GM18861 (cell line): ENCODE data around the gene IFIT3.
A peak's percentile ranks its signal among the peaks of the same experiment; 100 is the strongest.

ENCODE experiments used
- ATAC-seq: cut with Tn5 transposase; IDR thresholded peaks from one replicate; pipeline ENCODE4 v1.9.1; 2021; ENCODE audit not compliant: unreplicated experiment

The IFIT3 gene

DNA sequence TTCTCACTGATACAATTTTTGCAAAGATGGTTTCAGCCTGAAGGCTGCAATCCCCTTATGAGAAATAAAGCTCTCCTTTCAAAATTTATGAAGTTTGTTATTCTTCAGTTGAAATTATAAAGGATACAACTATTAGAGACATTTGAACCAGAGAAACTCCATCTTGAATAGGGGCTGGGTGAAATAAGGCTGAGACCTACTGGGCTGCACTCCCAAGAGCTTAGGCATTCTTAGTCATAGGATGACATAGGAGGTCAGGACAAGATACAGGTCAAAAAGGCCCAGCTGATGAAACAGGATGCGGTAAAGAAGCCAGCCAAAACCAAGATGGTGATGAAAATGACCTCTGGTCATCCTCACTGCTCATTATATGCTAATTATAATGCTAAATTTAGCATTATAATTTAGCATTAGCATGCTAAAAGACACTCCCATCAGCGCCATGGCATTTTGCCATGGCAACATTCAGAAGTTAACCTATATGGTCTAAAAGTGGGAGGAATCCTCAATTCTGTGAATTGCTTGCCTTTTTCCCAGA lies 27.7 kb downstream of the IFIT3 start:
- ATAC-seq = no peak

DNA sequence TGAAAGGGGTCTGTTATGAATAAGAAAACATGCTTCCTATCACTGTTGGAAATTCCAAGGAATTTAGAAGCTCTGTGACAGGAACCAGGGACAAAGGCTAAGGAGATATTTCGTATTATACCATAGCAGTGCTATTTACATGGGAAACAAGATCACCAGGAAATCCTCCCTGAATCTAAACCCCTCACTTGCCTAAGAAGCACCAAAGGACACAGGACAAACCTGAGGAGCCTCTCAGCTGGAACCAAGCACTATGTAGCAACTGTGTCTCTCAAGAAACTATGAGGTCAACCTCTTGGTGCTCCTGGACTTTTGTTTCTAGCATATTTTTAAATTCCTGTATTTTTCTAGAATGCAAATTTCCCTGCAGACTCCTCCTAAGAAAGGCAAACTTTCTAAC lies 29.3 kb downstream of the IFIT3 start:
- no peak for ATAC-seq

DNA sequence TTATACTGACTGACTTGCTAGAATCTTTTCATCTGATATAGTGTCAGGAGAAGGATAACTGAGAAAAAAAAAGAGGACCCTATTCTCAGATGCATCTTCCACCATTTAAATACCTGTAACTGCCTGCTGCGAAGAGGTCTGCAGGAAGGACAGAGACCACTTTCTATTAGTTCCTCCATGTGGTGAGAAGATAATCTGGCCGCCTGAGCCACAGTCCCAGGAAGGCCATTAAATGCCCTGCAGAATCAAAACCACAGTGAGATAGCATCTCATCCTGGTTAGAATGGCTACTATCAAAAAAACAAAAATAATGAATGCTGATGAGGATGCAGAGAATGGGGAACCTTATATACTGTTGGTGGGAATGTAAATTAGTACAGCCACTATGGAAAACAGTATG lies 30.2 kb downstream of the IFIT3 start:
- ATAC-seq = no peak

DNA sequence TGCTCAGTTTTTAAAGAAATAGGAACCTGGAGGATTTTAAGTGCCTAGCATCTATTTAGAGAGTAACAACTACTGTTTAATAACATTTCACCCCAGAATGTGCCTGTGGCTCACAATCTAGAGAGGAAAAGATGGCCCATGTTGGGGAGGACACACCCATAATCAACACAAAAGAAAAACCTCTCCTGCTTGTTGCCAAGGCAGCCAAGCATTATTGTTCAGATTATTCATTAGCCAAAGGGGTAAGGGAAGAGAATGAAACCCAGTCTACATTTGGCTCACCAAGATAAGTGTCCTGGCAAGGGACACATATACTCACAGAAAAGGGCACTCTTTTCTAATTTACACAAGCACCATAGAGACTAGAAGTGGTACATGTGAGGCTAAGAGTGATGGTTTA lies 32.4 kb downstream of the IFIT3 start:
- ATAC-seq = no peak

DNA sequence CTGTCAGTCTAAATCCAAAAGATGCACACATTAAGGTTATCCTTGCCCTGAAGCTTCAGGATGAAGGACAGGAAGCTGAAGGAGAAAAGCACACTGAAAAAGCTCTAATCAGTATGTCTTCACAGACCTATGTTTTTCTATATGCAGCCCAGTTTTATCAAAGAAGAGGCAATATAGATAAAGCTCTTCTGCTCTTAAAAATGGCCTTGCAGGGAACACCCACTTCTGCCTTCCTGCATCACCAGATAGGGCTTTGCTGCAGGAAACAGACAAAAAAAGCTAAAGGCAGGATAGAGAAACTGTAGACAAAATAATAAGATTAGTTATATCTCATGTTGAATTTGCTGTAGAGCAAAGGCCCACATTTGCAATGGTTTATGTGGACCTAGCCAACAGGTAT lies 35.1 kb downstream of the IFIT3 start:
- no peak for ATAC-seq

DNA sequence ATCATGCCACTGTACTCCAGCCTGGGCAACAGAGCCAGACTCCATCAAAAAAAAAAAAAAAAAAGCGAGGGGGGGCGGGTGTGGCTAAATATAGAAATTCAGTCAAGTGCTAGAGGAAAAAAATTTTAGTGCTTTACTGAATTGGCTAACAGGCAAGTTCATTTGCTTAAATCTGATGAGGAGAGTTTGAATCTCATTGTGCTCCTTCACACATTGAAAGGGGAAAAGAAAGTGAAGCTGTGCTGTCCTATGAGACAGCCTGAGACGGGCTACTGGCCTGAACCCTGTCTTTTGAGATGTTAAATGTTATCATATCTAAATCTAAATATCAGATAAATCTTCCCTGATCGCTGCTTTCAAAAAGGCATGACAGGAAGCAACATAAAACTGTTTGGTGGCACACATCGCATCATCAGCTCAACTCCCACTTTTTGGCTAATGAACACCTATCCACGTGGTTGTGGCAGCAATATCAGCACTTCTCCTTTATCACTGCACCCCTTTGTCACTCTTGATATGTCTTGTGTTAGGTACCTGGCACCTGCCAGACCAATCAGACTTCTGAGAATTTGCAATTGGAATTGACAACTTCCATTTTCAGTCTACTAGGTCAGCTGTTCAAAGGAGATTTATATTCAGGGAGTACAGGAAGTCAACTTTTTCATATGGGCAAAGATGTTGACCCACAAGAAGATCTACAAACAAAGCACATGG lies 36.1 kb downstream of the IFIT3 start:
- ATAC-seq = no peak

DNA sequence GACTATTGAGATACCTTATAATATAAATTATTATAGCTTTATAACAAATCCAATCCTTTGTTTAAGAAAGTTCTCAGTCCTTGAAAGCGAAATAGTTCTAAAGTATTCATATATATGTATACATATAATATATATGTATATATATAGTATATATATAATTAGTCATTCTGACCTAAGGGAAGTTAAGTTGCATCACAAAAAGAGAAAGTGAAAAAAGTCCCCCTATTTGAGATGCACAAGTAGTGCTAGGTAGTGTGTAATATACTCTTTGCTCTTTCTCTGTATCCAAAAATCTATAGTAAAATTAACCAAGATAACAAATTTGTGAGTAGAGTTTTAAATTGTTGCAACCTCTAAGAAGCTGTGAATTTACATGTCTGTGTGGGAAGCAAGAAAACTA lies 36.7 kb downstream of the IFIT3 start:
- ATAC-seq = no peak

DNA sequence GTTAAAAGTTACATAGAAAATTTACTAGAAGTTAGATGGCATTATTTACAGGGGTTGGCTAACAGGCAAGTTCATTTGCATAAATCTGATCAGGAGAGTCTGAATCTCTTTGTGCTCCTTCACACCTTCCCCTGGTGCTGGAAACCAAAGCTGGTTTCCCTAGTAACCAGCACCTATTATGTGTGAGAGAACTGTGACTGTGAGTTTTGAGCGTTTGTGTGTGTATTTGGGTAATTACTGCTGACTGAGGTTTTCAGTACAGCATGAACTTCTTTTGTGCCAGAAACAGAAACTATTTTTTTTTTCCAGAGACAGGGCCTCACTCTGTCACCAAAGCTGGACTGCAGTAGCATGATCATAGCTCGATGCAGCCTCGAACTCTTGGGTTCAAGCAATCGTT lies 39.7 kb downstream of the IFIT3 start:
- ATAC-seq = peak; percentile 81

DNA sequence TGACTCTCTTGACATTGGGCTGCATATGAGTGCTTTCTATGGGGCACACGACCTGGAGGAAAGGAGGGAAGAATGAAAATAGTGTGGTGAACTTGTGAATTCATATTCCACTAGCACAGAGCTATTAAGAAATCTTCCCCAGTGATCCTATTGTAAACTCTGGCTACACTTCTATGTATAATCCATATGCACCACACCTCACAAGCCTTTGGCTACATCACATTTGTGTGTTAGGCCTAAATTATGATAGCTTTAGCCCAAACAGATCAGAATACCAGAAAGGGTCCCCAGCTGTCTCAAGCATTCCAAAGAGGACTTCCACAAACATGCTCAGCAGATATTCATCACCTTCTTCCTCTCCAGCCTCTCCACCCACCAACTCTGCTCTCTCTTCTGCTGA lies 40.3 kb downstream of the IFIT3 start:
- no peak for ATAC-seq

DNA sequence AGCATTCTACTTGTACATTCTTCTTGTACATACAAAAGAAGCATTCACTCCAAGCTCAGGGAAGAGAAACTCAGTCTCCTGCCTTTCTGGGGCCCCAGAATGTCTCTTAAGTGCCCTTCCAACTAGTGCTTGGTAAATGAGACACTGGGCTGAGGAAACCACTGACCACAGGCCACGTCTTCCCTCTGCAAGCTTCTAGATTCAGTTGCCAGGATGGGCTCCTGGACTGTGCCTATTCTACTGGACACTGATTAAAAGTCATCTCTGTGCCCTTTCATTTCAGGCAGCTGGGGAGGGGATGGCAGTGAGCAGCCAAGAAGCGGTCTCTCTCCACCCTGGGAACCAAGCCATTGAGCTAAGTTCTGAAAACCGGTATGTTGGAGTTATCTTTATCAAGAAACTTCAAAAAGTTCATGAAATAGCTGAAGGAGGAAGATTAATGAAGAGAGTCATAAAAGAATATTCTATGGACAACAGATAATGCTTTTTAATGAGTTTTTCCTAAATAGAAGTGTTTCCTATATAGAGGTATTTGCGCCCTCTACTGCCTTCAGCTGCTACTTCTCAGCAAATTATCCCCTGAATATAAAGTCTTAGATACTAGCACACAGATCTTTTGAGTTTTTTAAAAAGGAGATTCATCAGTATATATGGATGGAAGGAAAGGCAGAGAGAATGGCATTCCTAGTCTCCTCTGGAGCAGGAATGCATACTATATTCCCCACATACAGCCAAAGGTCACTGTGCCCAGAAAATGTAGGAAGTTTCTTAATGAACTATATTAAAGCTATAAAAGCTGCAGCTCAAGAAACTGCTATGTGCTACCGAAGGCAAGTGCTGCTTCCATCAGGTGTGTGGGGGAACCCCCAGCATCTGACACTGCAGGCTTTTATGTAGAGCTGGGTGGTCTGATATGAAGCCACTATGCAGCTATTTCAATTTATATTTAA lies 41.6 kb downstream of the IFIT3 start:
- no peak for ATAC-seq

DNA sequence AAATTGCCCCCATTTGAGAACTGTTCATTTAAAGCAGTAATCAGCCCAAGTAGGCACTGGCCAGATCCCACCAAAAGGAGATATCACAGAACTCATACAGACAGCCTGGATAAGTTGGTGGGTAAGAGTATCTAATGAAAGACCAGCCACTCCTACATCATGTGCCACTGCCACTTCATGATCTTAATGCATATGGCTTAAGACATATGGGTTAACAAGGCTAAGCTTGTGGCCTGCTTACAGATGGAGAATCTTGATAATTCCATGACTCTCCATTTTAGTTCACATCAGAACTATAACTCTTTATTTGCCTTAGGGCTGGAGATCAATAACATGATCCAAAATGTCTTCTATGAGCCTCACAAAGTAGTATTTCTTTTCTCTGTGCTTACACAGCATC lies 43.3 kb downstream of the IFIT3 start:
- no peak for ATAC-seq

DNA sequence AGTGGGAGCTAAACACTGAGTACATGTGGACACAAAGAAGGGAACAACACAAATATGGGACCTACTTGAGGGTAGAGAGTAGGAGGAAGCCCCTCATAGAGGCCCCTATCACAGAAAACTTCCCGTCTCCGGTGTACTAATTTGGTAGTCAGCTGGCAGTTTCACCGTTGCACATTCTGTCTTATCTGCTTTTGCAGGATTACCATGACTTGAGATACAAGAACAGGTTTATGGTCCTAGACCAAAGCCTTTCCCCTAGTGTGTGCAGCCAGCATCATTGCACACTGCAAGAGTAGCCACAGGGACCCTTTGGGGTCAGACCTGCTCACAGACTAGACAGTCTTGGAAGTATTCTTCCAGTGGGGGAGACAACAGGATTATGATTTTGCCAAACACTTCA lies 44.2 kb downstream of the IFIT3 start:
- no peak for ATAC-seq

DNA sequence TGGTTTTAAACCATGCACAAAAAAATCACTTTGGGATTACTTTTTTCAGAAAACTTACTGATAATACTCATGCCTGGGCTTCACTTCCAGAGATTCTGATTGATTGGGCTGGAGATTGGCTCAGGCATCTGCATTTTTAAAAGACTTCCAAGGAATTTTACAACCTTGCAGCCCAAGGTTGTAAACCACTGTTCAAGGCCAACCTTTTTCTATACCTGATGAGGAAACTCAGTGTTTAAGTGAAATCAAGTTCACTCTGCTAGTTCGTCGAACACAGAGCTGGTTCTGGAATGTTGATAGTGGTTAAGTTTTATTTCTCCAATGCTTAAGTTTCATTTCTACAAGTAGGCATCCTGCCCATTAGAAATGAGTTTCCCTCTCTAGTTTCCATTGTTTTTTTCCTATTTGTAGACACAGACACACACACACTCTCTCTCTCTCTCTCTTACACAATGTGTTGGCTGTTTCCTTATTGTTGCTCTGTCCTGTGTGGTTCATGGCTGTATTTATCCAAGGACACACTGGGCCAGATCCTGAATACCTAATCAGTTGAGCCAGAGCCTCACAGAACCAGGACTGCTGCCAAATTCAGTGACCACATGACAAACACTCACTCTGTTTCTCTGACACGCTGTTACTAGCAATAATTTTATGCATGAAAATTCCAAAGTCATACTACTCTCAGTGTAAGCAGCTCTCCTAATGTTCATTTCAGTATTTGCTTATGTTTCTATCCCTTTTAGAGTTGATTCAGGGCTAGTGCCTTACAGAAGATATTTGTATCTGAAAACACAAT lies 46.3 kb downstream of the IFIT3 start:
- no peak for ATAC-seq

DNA sequence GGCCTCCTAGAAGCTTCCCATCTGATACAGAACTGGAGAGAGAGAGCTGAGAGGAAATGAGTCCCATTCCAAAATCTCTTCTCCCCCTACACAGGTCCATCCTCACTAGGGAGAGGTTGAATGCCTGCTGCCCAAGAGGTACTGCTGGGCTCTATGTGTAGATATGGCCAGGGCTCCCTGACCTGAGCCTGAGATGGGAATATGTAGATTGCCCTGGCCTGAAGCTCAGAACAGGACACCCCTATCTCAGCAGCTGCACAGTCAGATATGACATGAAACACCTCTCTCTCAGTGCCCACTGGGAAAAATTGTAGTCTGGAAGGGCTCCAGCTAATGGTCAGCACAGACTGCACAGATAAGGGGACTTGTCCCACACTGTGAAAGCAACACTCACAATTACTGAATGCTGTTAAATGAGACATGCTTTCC lies 46.9 kb downstream of the IFIT3 start:
- ATAC-seq = no peak

DNA sequence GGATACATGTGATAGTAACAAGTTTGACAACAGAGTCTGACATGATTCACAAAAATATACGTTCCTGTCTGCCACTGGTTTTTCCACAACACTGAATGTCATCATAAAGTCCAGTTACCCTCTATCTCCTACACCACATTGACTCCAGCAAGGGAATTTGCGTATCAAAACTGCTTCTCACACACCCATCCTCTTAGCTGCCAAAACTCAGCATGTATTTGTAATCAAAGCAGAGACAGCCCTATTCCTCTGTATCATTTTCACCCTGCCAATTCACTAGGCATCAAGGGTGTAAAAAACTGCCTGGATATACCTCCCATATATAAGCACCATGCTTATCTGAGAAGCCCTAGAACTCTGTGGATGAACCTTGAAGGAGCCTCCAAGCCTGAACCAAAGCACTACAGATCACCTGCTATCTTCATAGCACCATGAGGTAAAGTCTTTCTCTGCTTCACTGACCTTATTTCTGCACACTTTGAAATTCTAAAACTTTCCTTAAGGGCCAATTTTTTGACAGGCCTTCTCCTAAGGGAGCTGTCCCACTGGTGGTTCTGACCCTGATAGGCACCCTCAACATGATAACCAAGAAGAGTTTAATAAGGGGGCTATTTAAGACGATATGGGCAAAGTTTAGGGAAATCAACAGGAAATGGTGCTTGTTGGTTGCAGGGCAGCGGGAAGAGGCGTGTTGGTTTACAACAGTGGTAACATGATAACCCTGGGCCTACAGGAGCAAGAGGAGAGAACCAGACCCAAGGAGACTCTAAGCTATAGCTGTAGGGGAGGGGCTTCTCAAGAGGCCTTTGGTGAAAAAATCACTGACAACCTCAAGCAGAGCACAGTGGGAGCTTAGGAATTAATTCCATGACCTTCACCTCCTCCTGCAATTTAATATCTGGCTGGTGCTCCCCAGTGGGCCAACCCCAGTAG lies 50.2 kb downstream of the IFIT3 start, which contains the start of gene IFIT1B:
IFIT1B (plus strand) TSS at position 352 of the 933 bp plus-strand sequence; CDS start at position 432, 80 bp downstream.
- no peak for ATAC-seq

DNA sequence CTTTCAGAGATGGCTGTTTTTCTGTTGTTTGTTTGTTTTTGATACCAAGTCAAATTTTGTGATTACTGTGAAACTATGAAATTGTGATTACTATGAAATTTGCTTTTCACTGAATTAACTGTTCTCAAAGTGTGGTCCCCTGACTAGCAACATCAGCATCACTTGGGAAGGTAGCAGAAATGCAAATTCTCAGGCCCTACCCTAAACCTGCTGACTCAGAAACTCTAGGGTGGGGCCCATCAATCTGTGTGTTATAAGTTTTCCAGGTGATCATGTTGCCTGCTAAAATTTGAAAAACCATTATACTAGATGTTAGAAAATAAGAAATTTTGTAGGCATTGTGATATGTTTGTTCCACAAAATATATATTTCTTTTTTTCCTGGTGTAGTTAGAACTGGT lies 51.3 kb downstream of the IFIT3 start:
- ATAC-seq = no peak

DNA sequence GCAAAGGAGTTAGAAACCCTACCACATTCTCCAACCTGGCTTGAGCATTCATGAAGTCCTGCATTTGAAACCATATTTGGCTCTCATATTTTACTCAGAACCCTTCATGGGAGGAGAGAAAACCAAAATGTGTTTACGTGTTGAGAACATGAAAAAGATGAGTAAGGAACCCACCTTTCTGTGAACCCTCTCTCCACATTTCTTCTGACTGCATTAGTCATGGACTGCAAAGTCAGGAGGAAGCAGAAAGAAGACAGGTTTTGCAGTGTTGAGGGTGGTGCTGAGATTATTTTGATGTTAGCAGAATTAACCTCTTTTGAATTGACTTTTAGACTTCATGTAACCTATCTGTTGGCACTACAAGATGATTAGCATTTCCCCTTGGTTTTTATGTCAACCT lies 55.0 kb downstream of the IFIT3 start:
- ATAC-seq = no peak

DNA sequence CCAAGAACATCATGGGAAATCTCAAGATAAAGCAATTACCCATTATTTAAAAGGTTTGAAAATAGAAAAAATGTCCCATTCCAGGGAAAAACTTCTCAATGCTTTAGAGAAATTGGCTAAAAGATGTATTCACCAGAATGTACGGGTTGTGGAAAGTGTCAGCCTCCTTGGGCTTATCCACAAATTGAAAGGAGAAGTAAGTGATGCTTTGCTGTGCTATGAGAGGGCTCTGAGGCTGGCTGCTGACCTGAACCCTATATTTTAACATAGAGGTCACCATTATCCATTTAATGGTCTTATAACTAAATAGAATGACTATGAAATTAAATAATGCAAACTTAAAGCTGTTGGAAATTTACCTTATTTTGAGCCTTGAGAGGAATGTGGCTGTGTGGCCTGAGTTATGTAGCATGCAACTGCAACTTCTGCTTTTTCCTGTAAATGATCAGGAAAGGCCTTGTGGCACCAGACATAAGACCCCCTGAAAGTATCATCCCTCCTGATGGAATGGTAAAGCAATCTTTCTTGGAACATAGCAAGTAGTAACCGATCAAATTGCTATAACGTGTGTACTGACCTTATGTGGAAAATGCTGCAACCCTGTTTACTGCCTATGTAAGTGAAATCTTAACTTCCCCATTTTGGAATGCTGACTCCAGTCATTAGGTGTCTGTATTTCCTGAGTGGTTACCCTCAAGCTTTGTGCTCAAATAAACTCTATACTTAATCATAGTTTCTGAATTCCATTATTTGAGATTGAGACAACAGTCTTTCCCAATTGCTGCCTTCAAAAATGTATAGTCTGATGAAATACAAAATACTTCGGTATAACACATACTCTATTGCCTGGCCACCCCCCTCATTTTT lies 56.9 kb downstream of the IFIT3 start:
- ATAC-seq = no peak

DNA sequence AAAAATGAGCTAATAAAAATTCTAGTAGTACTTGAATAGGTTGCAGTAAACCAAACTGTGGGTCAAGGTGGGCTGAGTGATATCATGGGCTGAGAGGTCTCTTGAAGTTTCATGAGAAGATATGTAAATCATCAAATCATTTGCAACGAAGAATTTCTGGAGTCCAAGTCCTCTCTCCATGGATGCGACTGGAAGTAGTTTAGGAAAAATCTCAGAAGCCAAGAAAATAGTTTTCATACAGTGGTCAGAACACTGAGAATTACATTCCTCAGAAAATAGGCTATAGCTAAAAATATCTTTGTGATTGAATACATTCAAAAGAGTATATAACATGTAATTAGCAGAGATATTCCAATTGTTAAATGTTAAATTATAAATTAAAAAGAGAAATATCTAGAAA lies 61.0 kb downstream of the IFIT3 start:
- no peak for ATAC-seq
